Upper lobe of left lung (tissue), 6 donors: ENCODE data around the gene TNS1. TPM values are rescaled to one million over a fixed set of nuclear protein-coding genes. Genes with fewer than 3 reads are reported as not detected.

Experiments used
- ATAC-seq, 2 donors: fragments of 200-7000 bp; cut with Tn5 transposase; one replicate each; pipeline ENCODE4 v1.9.1; 2022; ENCODE audit warnings: mild to moderate bottlenecking in 2 of 2, moderate library complexity in 2 of 2; ENCODE audit not compliant: low FRiP score in 2 of 2
- DNase-seq, 2 donors: peaks; one replicate each; pipeline ENCODE4 v3.0.0-alpha.2; 2019 to 2020
- H3K27ac ChIP-seq, 4 donors: fragments of 200-600 bp; sonication (generic); one replicate each; pipeline ENCODE4 v1.5.1; 2016 to 2019
- H3K27me3 ChIP-seq, 4 donors: fragments of 200-600 bp; sonication (generic); one replicate each; pipeline ENCODE4 v1.5.1; 2017 to 2019
- H3K36me3 ChIP-seq, 4 donors: fragments of 200-600 bp; sonication (generic); one replicate each; pipeline ENCODE4 v1.5.1; 2016 to 2019
- H3K4me1 ChIP-seq, 4 donors: fragments of 200-600 bp; sonication (generic); one replicate each; pipeline ENCODE4 v1.5.1; 2018 to 2019
- H3K4me3 ChIP-seq, 4 donors: fragments of 200-600 bp; sonication (generic); one replicate each; pipeline ENCODE4 v1.5.1; 2017 to 2019; ENCODE audit warnings: mild to moderate bottlenecking in 2 of 4, moderate library complexity in 1 of 4
- H3K9me3 ChIP-seq, 4 donors: fragments of 200-600 bp; sonication (generic); one replicate each; pipeline ENCODE4 v1.5.1; 2018 to 2019
- CTCF ChIP-seq, 6 experiments: fragments of 450-650 bp in 4 of 6; fragments of 200-600 bp in 2 of 6; sonication (generic) in 2 of 6; IDR thresholded peaks; one replicate each; pipeline ENCODE4 v1.5.1; 2016 to 2019; ENCODE audit warnings: antibody characterized with exemption in 6 of 6
- POLR2A ChIP-seq, 4 donors: fragments of 450-650 bp; IDR thresholded peaks; one replicate each; pipeline ENCODE4 v1.5.1; 2016 to 2017; ENCODE audit warnings: antibody characterized with exemption in 4 of 4, mild to moderate bottlenecking in 2 of 4
- WGBS, 2 donors: methylation state at CpG; one replicate each; pipeline ENCODE4 v1.1.5; 2017 to 2018; 5-methylcytosine and 5-hydroxymethylcytosine counted together
- small RNA-seq, 4 donors: library from RNA; depleted of rRNA; stranded (forward); fragments of <200 nt; gene quantifications; one replicate each; pipeline ENCODE3, GENCODE V24; 2016
- total RNA-seq, 6 donors: library from RNA; depleted of rRNA in 4 of 6; stranded (reverse); fragments of >200 nt in 4 of 6; gene quantifications; one replicate each; pipeline versions ENCODE4 v1.1.0 to v1.2.1, GENCODE V29; 2016 to 2021
- donor health status: DM: no; HTN: no; CAD: no; lungs with moderate emphysema.
- donor health status: DM: no; HTN: yes; CAD: no; lungs with severe emphysema.

TNS1 gene
- total RNA-seq, 6 donors from 2014 or later = 325 to 1,095 (median 550) TPM

DNA sequence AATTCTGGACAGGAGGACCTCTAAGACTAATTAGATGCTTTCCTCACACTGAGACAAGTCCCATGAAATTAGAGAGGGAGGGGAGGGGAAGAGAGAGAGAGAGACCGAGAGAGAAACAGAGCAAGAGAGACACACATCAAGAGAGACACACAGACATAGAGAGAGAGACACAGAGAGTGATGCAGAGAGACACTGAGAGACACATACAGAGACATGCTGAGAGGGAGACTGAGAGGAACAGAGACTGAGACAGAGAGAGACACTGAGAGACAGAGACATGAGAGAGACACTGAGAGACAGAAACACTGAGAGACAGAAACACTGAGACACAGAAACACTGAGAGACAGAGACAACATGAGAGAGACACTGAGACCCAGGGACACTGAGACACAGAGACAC is 250.8 kb downstream of the TNS1 start:
- H3K27me3 ChIP-seq = no peaks in the 10 kb centered on the region
- no peak for TF ChIP-seq CTCF (IDR thresholded peaks at IDR 0.05)
- no peak for DNase-seq
- no peak overlapping the region for H3K27ac ChIP-seq
- H3K36me3 ChIP-seq = no peaks in the 10 kb centered on the region
- ATAC-seq = no peak
- H3K4me1 ChIP-seq = peaks cover 4 to 11% (median 6%) of the 10 kb centered on the region in 4 donors
- 93 to 100% methylated on average over 1 of the region's 1 CpG for WGBS, 2 donors
- no peaks in the 10 kb centered on the region for H3K9me3 ChIP-seq
- no peak overlapping the region for H3K4me3 ChIP-seq

- no peak for ATAC-seq
- H3K27me3 ChIP-seq = no peaks in the 10 kb centered on the region
- WGBS, 2 donors = 89 to 95% methylated on average over 4 to 7 of the region's 7 CpGs
Observed at GRCh38 chr2:217751192-217751591, 251.6 kb downstream of the TNS1 start.

More at GRCh38 chr2:217751192-217751591, 251.6 kb downstream of the TNS1 start:
- no peak for DNase-seq
- Histone ChIP-seq H3K9me3 (no peaks in the 10 kb centered on the region), H3K4me3 (no peak overlapping the region), H3K36me3 (no peaks in the 10 kb centered on the region), H3K4me1 (peaks cover 0 to 5% (median 0%) of the 10 kb centered on the region in 4 donors), H3K27ac (no peak overlapping the region)
- TF ChIP-seq CTCF (IDR thresholded peaks at IDR 0.05) (no peak), POLR2A (IDR thresholded peaks at IDR 0.05) (no peak)

Small RNA genes lying within 50 kb of the gene (small RNA-seq; reads per million reads assigned to genes)
- gene MIR6809 = 0 to 0.43 (median 0.11) reads per million in 4 donors

Other genes with a start within 250 kb of the TNS1 start
- under 1 TPM in 4 of 6 donors, not detected in 2; 0.15 to 0.51 (median 0.21) TPM for gene RUFY4, start 66.3 kb upstream of the TNS1 start, total RNA-seq
- gene CXCR2, start 123.0 kb upstream of the TNS1 start, total RNA-seq = 10 to 100 TPM in 2 of 6 donors, 1 to 10 TPM in 3, under 1 TPM in 1; 0.79 to 25.8 (median 7.2) TPM
- gene CXCR1, start 164.0 kb upstream of the TNS1 start, total RNA-seq = 10 to 100 TPM in 2 of 6 donors, 1 to 10 TPM in 4; 1.3 to 17.2 (median 6.4) TPM
- 100 to 1,000 TPM; 233 to 440 (median 357) TPM for gene ARPC2, start 214.2 kb upstream of the TNS1 start, total RNA-seq